Measurements from ENCODE around the gene JAGN1. TPM values are rescaled to one million over a fixed set of nuclear protein-coding genes. Genes with fewer than 3 reads are reported as not detected.
"Not testable (repeated sequence)": the region's sequence is repeated elsewhere in the genome, so short reads cannot be mapped to it uniquely, and the experiment has no call there.

JAGN1 gene
- total and polyA plus RNA-seq, 2 donors from 2014 or later, result 30.3 to 55.3 TPM

DNA sequence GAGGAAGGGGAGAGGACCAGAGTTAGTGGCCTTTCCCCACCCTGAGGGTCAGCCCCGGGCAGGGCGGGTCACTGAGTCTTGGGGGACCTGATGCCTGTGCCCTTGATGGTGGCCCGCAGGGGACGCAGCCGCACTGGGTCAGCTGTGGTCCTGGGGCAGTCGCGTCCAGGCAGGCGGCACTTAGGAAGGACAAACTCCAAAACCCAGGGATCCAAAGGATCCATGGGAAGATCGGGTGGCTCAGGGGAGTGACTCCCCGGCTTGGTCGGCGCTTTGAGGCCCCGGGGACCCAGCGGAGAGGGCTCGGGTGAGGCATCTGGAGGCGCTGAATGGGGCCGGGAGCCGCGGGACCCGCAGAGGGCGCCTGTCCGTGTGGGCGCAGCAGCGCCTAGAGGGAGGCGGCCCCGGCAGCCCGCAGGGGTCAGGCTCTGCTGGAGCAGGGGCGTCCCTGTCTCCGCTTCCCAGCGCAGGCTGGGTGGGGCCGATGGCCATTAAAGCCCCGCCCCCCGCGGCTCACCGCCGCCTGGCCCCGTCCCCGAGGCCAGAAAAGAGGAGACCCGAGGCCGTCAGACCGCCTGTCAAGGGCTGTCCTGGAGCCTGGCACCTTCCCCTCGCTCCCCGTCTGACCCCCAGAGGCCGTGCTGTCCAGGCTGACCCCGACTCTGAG, 27.9 kb upstream of the JAGN1 start:
- Histone ChIP-seq H3K9ac (ENCODE audit: low read length in 3 of 3) (peak overlapping the region in 1 of 3 donors; percentile 24), H3K36me3 (ENCODE audit: control insufficient read depth in 2 of 3, insufficient read depth in 3 of 3, low read length in 3 of 3) (no peaks in the 10 kb centered on the region), H3K27ac (ENCODE audit: low read depth in 2 of 2, low read length in 2 of 2) (no peak overlapping the region), H3K4me1 (ENCODE audit: control insufficient read depth in 2 of 3, insufficient read depth in 2 of 3, low read depth in 1 of 3, low read length in 3 of 3) (no peaks in the 10 kb centered on the region), H3K9me3 (ENCODE audit: control insufficient read depth in 2 of 3, insufficient read depth in 1 of 3, low read length in 3 of 3) (no peaks in the 10 kb centered on the region), H3K4me3 (ENCODE audit: low read length in 3 of 3) (no peak overlapping the region), H3K27me3 (ENCODE audit: control insufficient read depth, insufficient read depth, low read length) (no peaks in the 10 kb centered on the region)
- intact Hi-C loops (cut with DNase I), result no loop called here
- DNase-seq, result peak; percentile 60 to 89 (median 79)
- TF ChIP-seq, protein P1, sequence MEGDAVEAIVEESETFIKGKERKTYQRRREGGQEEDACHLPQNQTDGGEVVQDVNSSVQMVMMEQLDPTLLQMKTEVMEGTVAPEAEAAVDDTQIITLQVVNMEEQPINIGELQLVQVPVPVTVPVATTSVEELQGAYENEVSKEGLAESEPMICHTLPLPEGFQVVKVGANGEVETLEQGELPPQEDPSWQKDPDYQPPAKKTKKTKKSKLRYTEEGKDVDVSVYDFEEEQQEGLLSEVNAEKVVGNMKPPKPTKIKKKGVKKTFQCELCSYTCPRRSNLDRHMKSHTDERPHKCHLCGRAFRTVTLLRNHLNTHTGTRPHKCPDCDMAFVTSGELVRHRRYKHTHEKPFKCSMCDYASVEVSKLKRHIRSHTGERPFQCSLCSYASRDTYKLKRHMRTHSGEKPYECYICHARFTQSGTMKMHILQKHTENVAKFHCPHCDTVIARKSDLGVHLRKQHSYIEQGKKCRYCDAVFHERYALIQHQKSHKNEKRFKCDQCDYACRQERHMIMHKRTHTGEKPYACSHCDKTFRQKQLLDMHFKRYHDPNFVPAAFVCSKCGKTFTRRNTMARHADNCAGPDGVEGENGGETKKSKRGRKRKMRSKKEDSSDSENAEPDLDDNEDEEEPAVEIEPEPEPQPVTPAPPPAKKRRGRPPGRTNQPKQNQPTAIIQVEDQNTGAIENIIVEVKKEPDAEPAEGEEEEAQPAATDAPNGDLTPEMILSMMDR (IDR thresholded peaks at IDR 0.05; ENCODE audit: borderline replicate concordance, extremely low read depth, insufficient read depth), result peak; percentile 33
- no peak for FAIRE-seq

DNA sequence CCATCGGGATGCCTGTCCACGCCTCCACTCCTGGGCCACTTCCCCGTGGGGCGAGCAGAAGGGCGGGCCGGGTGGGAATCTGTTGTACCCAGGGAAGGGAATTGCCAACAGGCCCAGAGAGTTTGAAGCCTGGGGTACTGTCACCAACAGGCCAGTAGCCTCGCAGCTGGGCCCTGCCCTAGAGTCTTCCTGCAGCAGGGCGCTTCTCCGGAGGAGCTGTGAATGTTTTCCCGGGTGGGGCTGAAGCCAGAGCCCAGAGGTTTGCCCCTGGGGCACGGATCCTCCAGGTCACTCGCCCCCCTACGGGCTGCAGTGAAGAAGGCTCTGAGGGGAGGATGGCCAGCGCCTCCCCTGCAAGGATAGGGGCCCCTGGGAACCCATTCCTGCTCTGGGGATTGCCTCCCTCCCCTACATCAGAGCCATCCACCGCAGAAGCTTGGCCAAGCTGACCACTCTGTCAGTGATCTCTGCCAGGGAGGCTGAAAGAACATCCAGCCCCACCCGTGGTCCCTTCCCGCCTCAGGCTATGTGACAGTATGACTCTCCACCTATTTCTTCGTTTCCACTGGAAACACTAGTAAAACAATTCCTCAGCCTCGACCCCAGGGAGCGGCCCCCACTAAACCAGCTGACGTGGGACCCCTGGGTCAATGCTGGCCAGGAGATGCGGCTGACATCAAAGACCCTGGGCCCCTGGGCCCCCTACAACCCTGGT, 27.2 kb upstream of the JAGN1 start:
- FAIRE-seq (no peak), DNase-seq (peak in 1 of 5 donors; percentile 10)
- Histone ChIP-seq H3K27me3 (ENCODE audit: control insufficient read depth, insufficient read depth, low read length) (no peaks in the 10 kb centered on the region), H3K27ac (ENCODE audit: low read depth in 2 of 2, low read length in 2 of 2) (no peak overlapping the region), H3K4me3 (ENCODE audit: low read length in 3 of 3) (no peak overlapping the region), H3K4me1 (ENCODE audit: control insufficient read depth in 2 of 3, insufficient read depth in 2 of 3, low read depth in 1 of 3, low read length in 3 of 3) (no peaks in the 10 kb centered on the region), H3K9ac (ENCODE audit: low read length in 3 of 3) (no peak overlapping the region), H3K9me3 (ENCODE audit: control insufficient read depth in 2 of 3, insufficient read depth in 1 of 3, low read length in 3 of 3) (no peaks in the 10 kb centered on the region), H3K36me3 (ENCODE audit: control insufficient read depth in 2 of 3, insufficient read depth in 3 of 3, low read length in 3 of 3) (no peaks in the 10 kb centered on the region)
- intact Hi-C loops (cut with DNase I), result no loop called here
- TF ChIP-seq, protein P1 (IDR thresholded peaks at IDR 0.05; ENCODE audit: borderline replicate concordance, extremely low read depth, insufficient read depth), result no peak

DNA sequence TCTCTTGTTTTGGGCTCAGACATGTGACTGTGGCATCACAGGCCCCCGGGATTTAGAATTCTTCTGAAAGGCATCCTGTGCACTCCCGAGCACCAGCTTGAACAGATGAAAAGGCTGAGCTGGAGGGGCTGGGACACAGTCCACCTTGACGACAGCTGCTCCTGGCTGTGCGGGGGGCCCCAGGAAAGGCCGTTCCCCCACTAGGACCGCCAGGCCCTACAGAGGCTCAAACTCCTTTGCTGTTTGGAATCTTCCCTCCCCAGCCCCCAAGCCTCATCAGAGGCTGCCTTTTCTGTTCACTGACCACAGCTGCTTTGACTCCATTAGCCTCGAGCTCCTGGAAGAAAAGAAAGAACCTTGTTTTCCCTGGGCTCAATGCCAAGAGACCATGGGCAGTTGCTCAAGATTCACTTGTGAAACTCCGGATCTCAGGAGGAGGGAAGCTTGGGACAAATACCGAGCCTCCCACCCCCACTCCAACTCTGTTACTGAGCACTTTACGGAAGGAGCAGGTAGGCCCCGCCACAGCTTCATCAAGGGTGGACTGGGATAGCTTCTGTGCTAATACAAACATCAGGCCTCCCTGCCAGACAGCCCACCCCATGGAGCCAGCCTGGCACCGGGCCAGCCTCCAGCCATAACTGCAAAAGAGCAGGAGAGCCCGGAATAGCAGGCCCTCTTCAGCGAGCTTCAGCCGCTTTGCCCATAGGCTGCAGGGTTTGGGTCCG, 26.0 kb upstream of the JAGN1 start:
- TF ChIP-seq, protein P1 (IDR thresholded peaks at IDR 0.05; ENCODE audit: borderline replicate concordance, extremely low read depth, insufficient read depth), result no peak

DNA sequence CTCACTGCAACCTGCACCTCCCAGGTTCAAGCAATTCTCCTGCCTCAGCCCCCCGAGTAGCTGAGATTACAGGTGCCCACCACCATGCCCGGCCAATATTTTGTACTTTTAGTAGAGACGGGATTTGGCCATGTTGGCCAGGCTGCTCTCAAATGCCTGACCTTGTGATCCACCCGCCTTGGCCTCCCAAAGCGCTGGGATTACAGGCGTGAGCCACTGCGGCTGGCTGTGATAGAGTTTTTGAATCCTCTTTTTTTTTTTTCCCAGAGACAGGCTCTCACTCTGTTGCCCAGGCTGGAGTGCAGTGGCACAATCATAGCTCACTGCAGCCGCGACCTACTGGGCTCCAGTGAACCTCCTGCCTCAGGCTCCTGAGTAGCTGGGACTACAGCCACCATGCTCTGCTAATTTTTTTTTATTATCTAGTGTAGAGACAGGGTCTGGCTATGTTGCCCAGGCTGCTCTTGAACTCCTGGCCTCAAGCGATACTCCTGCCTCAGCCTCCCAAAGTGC, 25.2 kb upstream of the JAGN1 start:
- H3K4me3 ChIP-seq (ENCODE audit: low read length in 3 of 3); intact Hi-C loops (cut with DNase I); FAIRE-seq; H3K9me3 ChIP-seq (ENCODE audit: control insufficient read depth in 2 of 3, insufficient read depth in 1 of 3, low read length in 3 of 3); H3K27me3 ChIP-seq (ENCODE audit: control insufficient read depth, insufficient read depth, low read length); H3K4me1 ChIP-seq (ENCODE audit: control insufficient read depth in 2 of 3, insufficient read depth in 2 of 3, low read depth in 1 of 3, low read length in 3 of 3); H3K36me3 ChIP-seq (ENCODE audit: control insufficient read depth in 2 of 3, insufficient read depth in 3 of 3, low read length in 3 of 3); DNase-seq; H3K27ac ChIP-seq (ENCODE audit: low read depth in 2 of 2, low read length in 2 of 2); H3K9ac ChIP-seq (ENCODE audit: low read length in 3 of 3): not testable (repeated sequence)

More for the DNA sequence above, 26.0 kb upstream of the JAGN1 start:
- no peaks in the 10 kb centered on the region for H3K36me3 ChIP-seq (ENCODE audit: control insufficient read depth in 2 of 3, insufficient read depth in 3 of 3, low read length in 3 of 3)
- H3K9me3 ChIP-seq (ENCODE audit: control insufficient read depth in 2 of 3, insufficient read depth in 1 of 3, low read length in 3 of 3), result no peaks in the 10 kb centered on the region
- DNase-seq, result peak; percentile 47 to 89 (median 80)
- no peaks in the 10 kb centered on the region for H3K4me1 ChIP-seq (ENCODE audit: control insufficient read depth in 2 of 3, insufficient read depth in 2 of 3, low read depth in 1 of 3, low read length in 3 of 3)
- H3K27ac ChIP-seq (ENCODE audit: low read depth in 2 of 2, low read length in 2 of 2), result no peak overlapping the region
- intact Hi-C loops (cut with DNase I), result no loop called here
- no peak overlapping the region for H3K9ac ChIP-seq (ENCODE audit: low read length in 3 of 3)
- no peak for FAIRE-seq
- H3K4me3 ChIP-seq (ENCODE audit: low read length in 3 of 3), result no peak overlapping the region
- H3K27me3 ChIP-seq (ENCODE audit: control insufficient read depth, insufficient read depth, low read length), result no peaks in the 10 kb centered on the region
